Thyroid gland (tissue), 4 donors: Measurements from ENCODE around the gene KLHDC7B.

ENCODE experiments used
- POLR2A ChIP-seq, 2 donors: fragments of 450-650 bp; IDR thresholded peaks; one replicate each; pipeline ENCODE4 v1.6.1; 2017; ENCODE audit warnings: antibody characterized with exemption in 2 of 2, mild to moderate bottlenecking in 2 of 2, moderate library complexity in 1 of 2
- TF ChIP-seq, protein P1 (sequence below), 6 experiments: fragments of 200-600 bp in 3 of 6; fragments of 450-650 bp in 3 of 6; sonication (generic) in 3 of 6; IDR thresholded peaks; one replicate each; pipeline ENCODE4 v1.5.1; 2016 to 2019; ENCODE audit warnings: antibody characterized with exemption in 6 of 6, mild to moderate bottlenecking in 2 of 6, inconsistent platforms in 1 of 6, moderate library complexity in 1 of 6

DNA sequence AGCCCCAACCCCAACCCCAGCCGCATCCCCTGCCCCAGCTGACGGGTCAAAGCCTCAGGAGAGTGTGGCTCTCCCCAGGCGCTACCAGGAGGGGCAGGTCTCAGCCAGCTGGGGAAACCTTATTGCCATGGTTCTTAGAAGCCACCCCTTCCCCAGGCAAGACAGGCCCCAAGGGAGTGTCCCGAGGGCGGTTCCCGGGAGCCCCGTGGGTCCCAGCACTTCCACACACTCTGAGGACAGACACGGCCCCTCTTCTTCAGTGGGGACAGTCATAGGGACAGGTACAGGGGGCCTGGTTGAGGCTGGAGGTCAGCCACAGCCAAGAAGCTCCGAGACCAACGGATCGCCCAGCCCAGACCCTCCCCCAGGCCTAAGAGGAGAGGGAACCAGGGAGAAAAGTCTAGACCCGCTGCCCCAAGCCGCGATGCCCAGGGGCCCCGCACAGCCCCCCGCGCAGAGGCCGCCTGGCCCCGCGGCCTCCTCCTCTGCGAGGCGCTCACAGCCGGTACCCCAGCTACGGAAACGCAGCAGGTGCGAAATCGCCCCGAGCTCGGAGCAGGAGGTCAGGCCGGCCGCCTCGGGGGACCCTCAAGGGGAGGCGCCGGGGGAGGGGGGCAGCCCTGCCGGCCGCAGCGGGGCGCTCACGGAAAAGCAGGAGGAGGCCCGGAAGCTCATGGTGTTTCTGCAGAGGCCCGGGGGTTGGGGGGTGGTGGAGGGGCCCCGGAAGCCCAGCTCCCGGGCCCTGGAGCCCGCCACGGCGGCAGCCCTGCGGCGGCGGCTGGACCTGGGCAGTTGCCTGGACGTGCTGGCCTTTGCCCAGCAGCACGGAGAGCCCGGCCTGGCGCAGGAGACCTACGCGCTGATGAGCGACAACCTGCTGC lies 2.6 kb downstream of the KLHDC7B start:
- TF ChIP-seq, protein P1, sequence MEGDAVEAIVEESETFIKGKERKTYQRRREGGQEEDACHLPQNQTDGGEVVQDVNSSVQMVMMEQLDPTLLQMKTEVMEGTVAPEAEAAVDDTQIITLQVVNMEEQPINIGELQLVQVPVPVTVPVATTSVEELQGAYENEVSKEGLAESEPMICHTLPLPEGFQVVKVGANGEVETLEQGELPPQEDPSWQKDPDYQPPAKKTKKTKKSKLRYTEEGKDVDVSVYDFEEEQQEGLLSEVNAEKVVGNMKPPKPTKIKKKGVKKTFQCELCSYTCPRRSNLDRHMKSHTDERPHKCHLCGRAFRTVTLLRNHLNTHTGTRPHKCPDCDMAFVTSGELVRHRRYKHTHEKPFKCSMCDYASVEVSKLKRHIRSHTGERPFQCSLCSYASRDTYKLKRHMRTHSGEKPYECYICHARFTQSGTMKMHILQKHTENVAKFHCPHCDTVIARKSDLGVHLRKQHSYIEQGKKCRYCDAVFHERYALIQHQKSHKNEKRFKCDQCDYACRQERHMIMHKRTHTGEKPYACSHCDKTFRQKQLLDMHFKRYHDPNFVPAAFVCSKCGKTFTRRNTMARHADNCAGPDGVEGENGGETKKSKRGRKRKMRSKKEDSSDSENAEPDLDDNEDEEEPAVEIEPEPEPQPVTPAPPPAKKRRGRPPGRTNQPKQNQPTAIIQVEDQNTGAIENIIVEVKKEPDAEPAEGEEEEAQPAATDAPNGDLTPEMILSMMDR (IDR thresholded peaks at IDR 0.05): no peak
- TF ChIP-seq POLR2A (IDR thresholded peaks at IDR 0.05): no peak
